Tongue (tissue), 2 donors: ENCODE measurements around the gene PCDHA5. TPM values are rescaled to one million over a fixed set of nuclear protein-coding genes. Genes with fewer than 3 reads are reported as not detected.
A peak's percentile ranks its signal among the peaks of the same experiment; 100 is the strongest.
"Not testable (repeated sequence)": the region's sequence is repeated elsewhere in the genome, so short reads cannot be mapped to it uniquely, and the experiment has no call there.

ENCODE experiments used
- DNase-seq: peaks from one replicate; pipeline ENCODE4 v3.0.0-alpha.2; 2015
- total RNA-seq: library from RNA; depleted of rRNA; stranded (reverse); fragments of >200 nt; gene quantifications from one replicate; pipeline ENCODE4 v1.2.3, GENCODE V29; 2014

PCDHA5 gene
- 0.41 TPM for total RNA-seq

- DNase-seq: peak; percentile 10
Observed at GRCh38 chr5:140821375-140822280, at the start of gene PCDHA5. Gene PCDHA5, plus strand, starts transcription at chr5:140821613.

- no peak for DNase-seq
Observed at GRCh38 chr5:140780512-140780911, 40.9 kb upstream of the PCDHA5 start.

- no peak for DNase-seq
Observed at GRCh38 chr5:140785905-140786686, 35.3 kb upstream of the PCDHA5 start, which contains the start of gene PCDHA1. Gene PCDHA1, plus strand, starts transcription at chr5:140786140.

GRCh38 chr5:140787422-140787821, 34.0 kb upstream of the PCDHA5 start:
- DNase-seq: not testable (repeated sequence)

GRCh38 chr5:140787849-140788504, 33.4 kb upstream of the PCDHA5 start:
- DNase-seq: not testable (repeated sequence)

GRCh38 chr5:140791089-140791488, 30.3 kb upstream of the PCDHA5 start:
- DNase-seq: no peak

GRCh38 chr5:140794595-140795258, 26.7 kb upstream of the PCDHA5 start, which contains the start of gene PCDHA2:
Gene PCDHA2, plus strand, starts transcription at chr5:140794852.
- peak; percentile 1 for DNase-seq

GRCh38 chr5:140795259-140795641, 26.2 kb upstream of the PCDHA5 start:
- DNase-seq: no peak

GRCh38 chr5:140796072-140796717, 25.2 kb upstream of the PCDHA5 start:
- DNase-seq: not testable (repeated sequence)

- no peak for DNase-seq
Observed at GRCh38 chr5:140796718-140797095, 24.7 kb upstream of the PCDHA5 start.

GRCh38 chr5:140800816-140801493, 20.5 kb upstream of the PCDHA5 start, which contains the start of gene PCDHA3:
Gene PCDHA3, plus strand, starts transcription at chr5:140801057.
- peak; percentile 18 for DNase-seq

- no peak for DNase-seq
Observed at GRCh38 chr5:140801494-140801841, 19.9 kb upstream of the PCDHA5 start.

- DNase-seq: not testable (repeated sequence)
Observed at GRCh38 chr5:140802381-140802780, 19.0 kb upstream of the PCDHA5 start.

GRCh38 chr5:140802781-140803271, 18.6 kb upstream of the PCDHA5 start:
- DNase-seq: no peak

- peak; percentile 20 for DNase-seq
Observed at GRCh38 chr5:140806834-140807775, 14.3 kb upstream of the PCDHA5 start, which contains the start of gene PCDHA4. Gene PCDHA4, plus strand, starts transcription at chr5:140807068.

GRCh38 chr5:140808241-140808888, 13.0 kb upstream of the PCDHA5 start:
- DNase-seq: not testable (repeated sequence)

GRCh38 chr5:140808889-140809291, 12.5 kb upstream of the PCDHA5 start:
- no peak for DNase-seq

GRCh38 chr5:140822281-140822629, 842 bp downstream of the PCDHA5 start:
- no peak for DNase-seq

GRCh38 chr5:140822969-140823368, 1.6 kb downstream of the PCDHA5 start:
- not testable (repeated sequence) for DNase-seq
